ENCODE data around the gene BOD1.

GRCh38 chr5:173655196-173655797 is 38.8 kb upstream of the BOD1 start:
- TF ChIP-seq CTCF (IDR thresholded peaks at IDR 0.05) = no peak
- TF ChIP-seq POLR2A (IDR thresholded peaks at IDR 0.05) = no peak
- no peak for TF ChIP-seq EP300 (IDR thresholded peaks at IDR 0.05)
